ENCODE data around the gene FAM156B.
"Not testable (repeated sequence)": the region's sequence is repeated elsewhere in the genome, so short reads cannot be mapped to it uniquely, and the experiment has no call there.

GRCh38 chrX:52945838-52946494 is 48.8 kb downstream of the FAM156B start:
- TF ChIP-seq GLIS1 (tag by site-specific recombination; IDR thresholded peaks at IDR 0.05); SCRT1 (tag by site-specific recombination; IDR thresholded peaks at IDR 0.05; ENCODE audit: borderline replicate concordance); ZBTB21 (tag by site-specific recombination; IDR thresholded peaks at IDR 0.05); ZNF561 (tag by site-specific recombination; IDR thresholded peaks at IDR 0.05; ENCODE audit: borderline replicate concordance): not testable (repeated sequence)
- TF ChIP-seq, protein P1, sequence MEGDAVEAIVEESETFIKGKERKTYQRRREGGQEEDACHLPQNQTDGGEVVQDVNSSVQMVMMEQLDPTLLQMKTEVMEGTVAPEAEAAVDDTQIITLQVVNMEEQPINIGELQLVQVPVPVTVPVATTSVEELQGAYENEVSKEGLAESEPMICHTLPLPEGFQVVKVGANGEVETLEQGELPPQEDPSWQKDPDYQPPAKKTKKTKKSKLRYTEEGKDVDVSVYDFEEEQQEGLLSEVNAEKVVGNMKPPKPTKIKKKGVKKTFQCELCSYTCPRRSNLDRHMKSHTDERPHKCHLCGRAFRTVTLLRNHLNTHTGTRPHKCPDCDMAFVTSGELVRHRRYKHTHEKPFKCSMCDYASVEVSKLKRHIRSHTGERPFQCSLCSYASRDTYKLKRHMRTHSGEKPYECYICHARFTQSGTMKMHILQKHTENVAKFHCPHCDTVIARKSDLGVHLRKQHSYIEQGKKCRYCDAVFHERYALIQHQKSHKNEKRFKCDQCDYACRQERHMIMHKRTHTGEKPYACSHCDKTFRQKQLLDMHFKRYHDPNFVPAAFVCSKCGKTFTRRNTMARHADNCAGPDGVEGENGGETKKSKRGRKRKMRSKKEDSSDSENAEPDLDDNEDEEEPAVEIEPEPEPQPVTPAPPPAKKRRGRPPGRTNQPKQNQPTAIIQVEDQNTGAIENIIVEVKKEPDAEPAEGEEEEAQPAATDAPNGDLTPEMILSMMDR (tag by site-specific recombination; IDR thresholded peaks at IDR 0.05): not testable (repeated sequence)

All from HEK293 (cell line).